GM10266 (cell line): ENCODE data around the gene SH3BGRL2.

Source experiments
- DNase-seq: peaks from one replicate; pipeline ENCODE4 v3.0.0; 2012; ENCODE audit errors: extremely low spot score
- CTCF ChIP-seq: IDR thresholded peaks from 2 replicates; pipeline ENCODE4 v1.5.1; 2012; ENCODE audit warnings: mild to moderate bottlenecking, low read depth; ENCODE audit not compliant: control insufficient read depth, insufficient read depth; ENCODE audit errors: missing control alignments

The SH3BGRL2 gene

GRCh38 chr6:79630883-79631692 is at the start of gene SH3BGRL2:
Gene SH3BGRL2, plus strand, starts transcription at chr6:79631329. Its CDS starts 133 bp downstream, at chr6:79631462.
- TF ChIP-seq CTCF: no peak
- peak; percentile 80 for DNase-seq

- no peak for DNase-seq
- no peak for TF ChIP-seq CTCF
Measured at GRCh38 chr6:79584332-79584731, 46.8 kb upstream of the SH3BGRL2 start.

- DNase-seq: no peak
- TF ChIP-seq CTCF: no peak
Measured at GRCh38 chr6:79586548-79586947, 44.6 kb upstream of the SH3BGRL2 start.

GRCh38 chr6:79589701-79590100 is 41.4 kb upstream of the SH3BGRL2 start:
- no peak for TF ChIP-seq CTCF
- DNase-seq: no peak

GRCh38 chr6:79597155-79597554 is 34.0 kb upstream of the SH3BGRL2 start:
- DNase-seq: no peak
- no peak for TF ChIP-seq CTCF

GRCh38 chr6:79598012-79598411 is 33.1 kb upstream of the SH3BGRL2 start:
- DNase-seq: no peak
- no peak for TF ChIP-seq CTCF

GRCh38 chr6:79599725-79600259 is 31.3 kb upstream of the SH3BGRL2 start:
- DNase-seq: no peak
- TF ChIP-seq CTCF: no peak
